CD4-positive, alpha-beta memory T cell (primary cell): Measurements from ENCODE around the gene SSH2. TPM values are rescaled to one million over a fixed set of nuclear protein-coding genes. Genes with fewer than 3 reads are reported as not detected.

Experiments
- polyA plus RNA-seq, 2 donors: library from polyadenylated mRNA; unstranded; fragments of 300-500 nt; fragmentation: Illumina TruSeq; gene quantifications; one replicate each; pipeline ENCODE4 v1.2.3, GENCODE V29; 2021
- total RNA-seq, 2 experiments: library from RNA; stranded (reverse); gene quantifications; one replicate each; pipeline ENCODE4 v1.2.3, GENCODE V29; 2021

SSH2 gene
- total and polyA plus RNA-seq, 4 experiments from 2014 or later = 13.5 to 70.4 (median 54.2) TPM

Other genes with a start within 250 kb of the SSH2 start
- gene EFCAB5, start 11.4 kb upstream of the SSH2 start, total RNA-seq = 1 to 10 TPM; 2.7 to 4.7 TPM
- gene EFCAB5, start 11.4 kb upstream of the SSH2 start, polyA plus RNA-seq = under 1 TPM; 0.39 to 0.71 TPM
- gene NSRP1, start 186.6 kb upstream of the SSH2 start, total RNA-seq = 10 to 100 TPM; 31.5 to 32.2 TPM
- 10 to 100 TPM; 12.1 to 39.9 TPM for gene NSRP1, start 186.6 kb upstream of the SSH2 start, polyA plus RNA-seq